Ishikawa (cell line): ENCODE results near the gene MAGI1.

Experiments used
- CEBPB ChIP-seq: IDR thresholded peaks from 2 replicates; pipeline ENCODE4 v1.6.1; 2012
- CREB1 ChIP-seq: IDR thresholded peaks from 2 replicates; pipeline ENCODE4 v1.6.1; 2012; ENCODE audit warnings: low read depth
- EGR1 ChIP-seq: IDR thresholded peaks from 2 replicates; pipeline ENCODE4 v1.6.1; 2012
- EP300 ChIP-seq: IDR thresholded peaks from 2 replicates; pipeline ENCODE4 v1.6.1; 2012; ENCODE audit warnings: borderline replicate concordance
- FOXM1 ChIP-seq: IDR thresholded peaks from 2 replicates; pipeline ENCODE4 v1.6.1; 2012; ENCODE audit warnings: low read depth, borderline replicate concordance
- MAX ChIP-seq: IDR thresholded peaks from 2 replicates; pipeline ENCODE4 v1.6.1; 2012
- NFIC ChIP-seq: IDR thresholded peaks from 2 replicates; pipeline ENCODE4 v1.6.1; 2012
- RAD21 ChIP-seq: IDR thresholded peaks from 2 replicates; pipeline ENCODE4 v1.6.1; 2012; ENCODE audit warnings: low read depth
- REST ChIP-seq: IDR thresholded peaks from 2 replicates; pipeline ENCODE4 v1.6.1; 2012; ENCODE audit warnings: low read depth, mild to moderate bottlenecking
- TAF1 ChIP-seq: IDR thresholded peaks from 2 replicates; pipeline ENCODE4 v1.6.1; 2012; ENCODE audit warnings: low read depth, mild to moderate bottlenecking
- TCF12 ChIP-seq: IDR thresholded peaks from 2 replicates; pipeline ENCODE4 v1.6.1; 2012; ENCODE audit warnings: low read depth
- TEAD4 ChIP-seq: IDR thresholded peaks from 2 replicates; pipeline ENCODE4 v1.6.1; 2012
- USF1 ChIP-seq: IDR thresholded peaks from 2 replicates; pipeline ENCODE4 v1.6.1; 2012
- YY1 ChIP-seq: IDR thresholded peaks from 2 replicates; pipeline ENCODE4 v1.6.1; 2012; ENCODE audit warnings: low read depth
- ZBTB7A ChIP-seq: IDR thresholded peaks from 2 replicates; pipeline ENCODE4 v1.6.1; 2012; ENCODE audit warnings: low read depth

Gene MAGI1

DNA sequence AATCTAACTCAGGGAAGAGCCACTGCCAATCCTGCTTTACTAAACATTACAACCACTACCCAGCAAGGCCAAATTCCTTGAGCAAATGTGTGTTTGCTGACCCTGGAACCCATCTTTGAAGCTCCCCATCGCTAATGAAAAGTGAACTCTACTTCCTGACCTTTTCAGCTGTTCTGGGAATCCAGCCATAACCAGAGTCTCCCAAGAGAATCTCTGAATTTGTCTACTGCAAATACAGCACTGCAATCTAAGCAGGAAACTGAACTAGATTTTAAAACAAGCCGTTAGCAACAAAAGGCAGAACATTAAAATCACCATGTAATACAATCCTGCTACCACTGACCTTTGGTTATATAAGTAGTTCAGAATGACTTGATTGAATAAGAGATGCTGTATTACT, 309.2 kb downstream of the MAGI1 start:
- TF ChIP-seq CEBPB = no peak
- TF ChIP-seq REST = no peak
- no peak for TF ChIP-seq TAF1
- no peak for TF ChIP-seq CREB1
- no peak for TF ChIP-seq TCF12
- TF ChIP-seq EP300 = no peak
- no peak for TF ChIP-seq TEAD4
- TF ChIP-seq MAX = no peak
- TF ChIP-seq EGR1 = no peak
- no peak for TF ChIP-seq ZBTB7A
- no peak for TF ChIP-seq NFIC
- no peak for TF ChIP-seq USF1

DNA sequence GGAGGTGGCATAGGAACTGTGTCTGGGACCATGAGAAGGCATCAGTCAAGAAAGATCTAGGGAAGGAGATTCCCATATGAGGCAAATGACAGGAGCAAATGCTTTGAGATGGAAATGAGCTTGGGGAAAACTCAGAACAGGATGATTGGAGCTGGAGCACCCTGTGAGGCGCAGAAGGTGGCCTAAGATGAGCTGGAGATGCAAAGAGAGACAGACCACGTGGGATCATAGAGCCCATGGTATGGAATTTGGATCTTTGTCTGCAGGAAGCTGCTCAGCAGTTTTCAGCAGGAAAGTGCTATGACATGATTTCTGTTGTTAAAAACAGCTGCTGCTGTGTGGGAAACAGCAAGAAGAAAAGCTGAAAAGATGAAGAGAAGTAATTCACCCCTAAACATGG, 310.6 kb downstream of the MAGI1 start:
- TF ChIP-seq MAX (no peak), RAD21 (no peak), REST (no peak), CEBPB (no peak), TEAD4 (no peak), ZBTB7A (no peak), TCF12 (no peak), USF1 (no peak), EGR1 (no peak), TAF1 (no peak)

DNA sequence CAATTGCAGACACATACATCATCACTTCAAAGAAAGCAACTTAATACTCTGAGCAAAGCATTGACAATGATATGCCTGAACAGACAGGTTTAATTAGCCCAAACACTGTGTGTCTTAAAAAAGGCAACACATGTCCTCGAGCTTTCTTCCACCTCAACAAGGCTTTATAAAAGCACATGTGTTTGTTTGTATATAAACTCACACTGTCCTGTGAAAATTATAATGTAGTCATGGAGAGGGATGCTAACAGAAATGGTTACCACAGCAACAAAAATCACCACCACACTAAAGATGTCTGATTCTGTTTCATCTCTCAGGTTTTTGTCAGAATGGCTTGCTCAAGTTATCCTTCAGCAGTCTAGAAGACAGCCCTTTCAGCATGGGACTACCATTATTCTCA, 314.7 kb downstream of the MAGI1 start:
- TF ChIP-seq NFIC = no peak
- TF ChIP-seq ZBTB7A = no peak
- no peak for TF ChIP-seq YY1
- TF ChIP-seq MAX = no peak
- TF ChIP-seq RAD21 = no peak
- no peak for TF ChIP-seq USF1
- TF ChIP-seq EGR1 = no peak
- TF ChIP-seq CREB1 = no peak
- no peak for TF ChIP-seq TAF1

GRCh38 chr3:65723011-65723410, 315.7 kb downstream of the MAGI1 start:
- no peak for TF ChIP-seq MAX
- TF ChIP-seq YY1 = no peak
- TF ChIP-seq ZBTB7A = no peak
- TF ChIP-seq TEAD4 = no peak
- TF ChIP-seq TAF1 = no peak
- no peak for TF ChIP-seq FOXM1

DNA sequence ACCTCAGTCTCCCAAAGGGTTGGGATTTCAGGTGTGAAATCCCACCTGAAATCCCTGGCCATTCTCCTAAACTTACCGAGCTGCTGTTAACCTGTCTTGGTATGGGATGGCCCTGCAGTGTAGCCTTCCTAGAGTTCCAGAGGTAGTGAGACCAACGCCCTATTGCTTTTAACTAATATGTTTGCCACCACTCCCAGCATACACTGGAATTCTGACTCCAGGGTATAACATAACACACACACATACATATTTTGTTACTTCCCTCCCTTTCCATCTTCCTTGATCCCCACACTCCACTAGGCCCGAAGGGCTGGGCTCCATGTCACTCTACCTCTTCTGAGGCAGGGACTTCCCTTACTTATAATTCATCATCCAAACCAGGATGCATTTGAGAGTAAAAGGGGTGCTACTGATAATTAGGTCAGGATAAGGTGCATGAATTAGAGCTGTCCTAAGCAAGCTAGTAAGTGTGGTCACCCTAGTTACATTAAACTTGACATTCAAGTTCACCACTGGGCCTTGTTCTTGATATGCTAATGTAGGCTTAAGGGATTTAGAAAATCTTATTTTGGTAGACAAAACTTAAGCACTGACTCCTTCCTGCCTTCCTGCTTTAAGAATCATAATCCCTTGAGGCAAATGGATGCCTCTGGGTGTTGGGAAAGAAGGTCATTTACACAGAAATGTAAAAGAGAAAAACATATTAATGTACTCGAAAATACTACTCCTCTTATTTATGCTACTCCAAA, 317.6 kb downstream of the MAGI1 start:
- TF ChIP-seq TEAD4 = no peak
- no peak for TF ChIP-seq TAF1
- no peak for TF ChIP-seq CREB1
- no peak for TF ChIP-seq YY1
